Stimulated activated CD8-positive, alpha-beta memory T cell treated with anti-CD3 and anti-CD28 coated beads, Interleukin-15, amount 100 ng/mL, for 1 hour (primary cell): ENCODE measurements around the gene TEK.

ENCODE experiments used
- DNase-seq: peaks from one replicate; pipeline ENCODE4 v3.0.0-alpha.2; 2020; ENCODE audit warnings: low read depth

Gene TEK

DNA sequence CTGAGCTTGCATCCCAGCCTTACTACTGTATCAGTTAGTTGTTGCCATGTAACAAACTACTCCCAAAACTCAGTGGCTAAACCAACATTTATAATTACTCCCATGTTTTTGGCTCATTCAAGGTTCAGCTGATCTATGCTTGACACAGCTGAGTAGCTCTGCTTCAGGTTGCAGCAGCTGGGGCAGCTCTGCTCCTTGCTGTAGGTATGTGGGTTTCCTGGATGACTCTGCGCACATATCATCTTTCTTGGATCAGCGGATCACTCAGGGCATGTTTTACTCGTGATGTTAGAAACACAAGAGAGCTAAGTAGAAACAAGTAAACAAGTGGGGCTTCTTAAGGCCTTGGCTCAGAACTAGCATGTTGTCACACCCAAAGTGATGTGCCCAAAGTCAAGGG is 15.1 kb downstream of the TEK start:
- DNase-seq = no peak

DNA sequence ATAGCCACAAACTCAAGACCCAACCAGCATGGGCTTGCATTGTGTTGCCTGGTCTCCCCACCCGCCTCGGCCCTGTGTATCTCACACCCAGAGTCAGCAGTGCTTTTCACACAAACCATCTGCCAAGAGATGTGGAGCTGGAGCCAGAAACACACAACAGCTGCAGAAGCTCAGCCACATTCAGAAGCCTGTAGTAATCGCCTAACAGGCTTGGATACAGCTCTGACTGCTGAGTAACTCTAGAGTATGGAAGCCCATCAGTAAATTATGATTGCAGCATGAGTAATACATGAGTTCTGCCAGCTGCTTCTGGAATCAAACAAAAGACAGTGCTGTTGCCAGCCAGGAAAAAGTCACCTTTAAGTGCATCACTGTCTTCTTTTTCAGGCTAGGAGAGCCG is 16.0 kb downstream of the TEK start:
- DNase-seq = no peak

- DNase-seq = no peak
These were observed 16.9 kb downstream of the TEK start for GRCh38 chr9:27125936-27126335.

DNA sequence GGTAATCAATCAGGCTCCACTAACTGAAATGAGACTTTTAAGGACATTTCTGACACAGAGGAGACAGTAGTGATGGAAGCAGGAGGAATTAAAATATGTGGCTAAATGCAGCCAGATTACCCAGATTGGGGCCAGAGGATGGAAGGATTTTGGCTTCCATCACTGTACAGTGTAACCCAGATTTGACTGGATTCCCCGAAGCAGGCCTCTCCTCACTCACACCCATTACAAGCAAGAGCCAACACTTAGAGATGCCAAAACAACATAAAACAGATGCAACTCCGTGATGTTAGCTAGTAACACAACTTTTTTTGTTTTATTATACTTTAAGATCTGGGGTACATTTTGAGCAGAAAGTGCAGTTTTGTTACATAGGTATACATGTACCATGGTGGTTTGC is 17.6 kb downstream of the TEK start:
- DNase-seq = no peak

- no peak for DNase-seq
These were observed 20.2 kb downstream of the TEK start for GRCh38 chr9:27129221-27129620.

DNA sequence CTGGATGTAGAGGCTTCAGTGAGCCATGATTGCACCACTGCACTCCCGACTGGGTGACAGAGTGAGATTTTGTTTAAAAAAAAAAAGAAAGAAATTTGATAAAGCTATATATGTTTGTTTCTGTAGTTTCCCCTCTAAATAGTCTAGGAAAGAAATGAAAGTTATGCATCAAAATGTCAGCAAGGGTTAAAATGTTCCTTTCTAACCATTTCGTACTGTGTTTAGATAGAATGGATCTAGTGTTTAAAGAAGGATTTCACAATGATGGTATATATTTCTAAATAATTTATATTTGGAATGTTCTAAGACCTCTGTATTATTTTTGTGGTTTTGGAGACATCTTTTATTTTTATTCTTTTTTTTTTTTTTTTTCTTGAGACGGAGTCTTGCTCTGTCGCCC is 22.7 kb downstream of the TEK start:
- DNase-seq = no peak

GRCh38 chr9:27133817-27134216 is 24.8 kb downstream of the TEK start:
- DNase-seq = no peak

- DNase-seq = no peak
These were observed 33.4 kb downstream of the TEK start for GRCh38 chr9:27142299-27142930.

GRCh38 chr9:27145143-27145542 is 36.1 kb downstream of the TEK start:
- DNase-seq = no peak

- no peak for DNase-seq
These were observed 40.6 kb downstream of the TEK start for GRCh38 chr9:27149651-27150050.

GRCh38 chr9:27150746-27151406 is 41.9 kb downstream of the TEK start:
- DNase-seq = no peak

DNA sequence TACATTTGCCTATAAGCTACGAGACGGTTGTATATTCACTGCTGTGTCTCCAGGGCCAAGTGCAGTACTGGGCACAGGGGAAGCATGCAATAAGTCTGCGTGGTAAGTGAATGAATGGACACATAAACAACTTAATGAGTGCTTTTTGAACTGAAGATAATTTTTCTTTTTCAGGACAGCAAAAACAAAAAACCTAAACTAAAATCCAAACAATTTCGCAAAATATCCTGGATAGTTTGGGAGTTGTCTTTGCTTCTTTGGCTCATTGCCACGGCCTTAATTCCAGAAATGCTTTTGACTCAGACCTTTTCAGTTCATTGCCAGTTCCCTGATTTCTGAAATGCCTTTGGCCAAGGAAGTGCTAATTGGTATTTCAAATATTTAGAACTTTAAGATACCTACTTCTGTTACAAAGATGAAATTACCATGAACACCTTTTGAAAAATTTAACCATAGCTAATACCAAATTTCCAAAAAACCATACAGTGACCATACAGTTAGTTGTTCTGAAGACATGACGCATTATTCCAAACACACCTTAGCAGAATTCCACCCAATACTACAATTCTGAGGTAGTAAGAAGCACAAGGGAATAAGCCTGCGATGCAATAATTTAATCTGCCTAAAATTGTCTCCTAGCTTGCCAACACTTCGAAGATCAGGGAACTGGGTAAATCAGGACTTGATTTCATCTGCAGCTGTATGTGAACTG is 42.8 kb downstream of the TEK start:
- DNase-seq = no peak

- no peak for DNase-seq
These were observed 43.3 kb downstream of the TEK start for GRCh38 chr9:27152405-27152718.

GRCh38 chr9:27154908-27155307 is 45.9 kb downstream of the TEK start:
- no peak for DNase-seq

- DNase-seq = no peak
These were observed 48.1 kb downstream of the TEK start for GRCh38 chr9:27157097-27157496.

DNA sequence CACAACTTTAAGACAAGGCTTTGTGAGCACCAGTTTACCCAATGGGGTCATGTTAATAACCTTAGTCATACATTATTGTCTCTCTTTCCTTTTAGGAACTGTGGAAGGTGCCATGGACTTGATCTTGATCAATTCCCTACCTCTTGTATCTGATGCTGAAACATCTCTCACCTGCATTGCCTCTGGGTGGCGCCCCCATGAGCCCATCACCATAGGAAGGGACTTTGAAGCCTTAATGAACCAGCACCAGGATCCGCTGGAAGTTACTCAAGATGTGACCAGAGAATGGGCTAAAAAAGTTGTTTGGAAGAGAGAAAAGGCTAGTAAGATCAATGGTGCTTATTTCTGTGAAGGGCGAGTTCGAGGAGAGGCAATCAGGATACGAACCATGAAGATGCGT is 48.7 kb downstream of the TEK start:
- no peak for DNase-seq

DNA sequence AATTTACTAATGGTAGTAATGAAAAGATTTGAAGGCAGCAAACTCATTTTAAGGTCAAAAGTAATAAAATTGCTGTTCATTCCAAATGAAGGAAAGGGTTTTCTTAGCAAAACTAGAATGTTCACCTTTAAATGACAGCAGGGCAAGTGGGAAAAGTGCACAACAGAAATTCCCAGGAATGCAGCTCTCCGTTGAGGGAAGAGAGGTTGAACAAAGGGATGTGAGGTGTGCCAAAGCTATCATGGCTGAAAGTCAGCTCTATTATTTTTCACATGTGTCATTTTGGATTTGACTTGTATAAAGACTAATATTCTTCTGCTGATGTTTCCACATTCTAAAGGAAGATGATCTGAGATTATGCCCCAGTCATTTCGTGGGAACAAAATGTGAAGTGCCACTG is 51.6 kb downstream of the TEK start:
- DNase-seq = no peak

GRCh38 chr9:27162045-27162444 is 53.0 kb downstream of the TEK start:
- no peak for DNase-seq

- DNase-seq = no peak
These were observed 56.0 kb downstream of the TEK start for GRCh38 chr9:27165068-27165467.

- no peak for DNase-seq
These were observed 56.6 kb downstream of the TEK start for GRCh38 chr9:27165670-27166069.

- no peak for DNase-seq
These were observed 59.5 kb downstream of the TEK start for GRCh38 chr9:27168496-27168895.

DNA sequence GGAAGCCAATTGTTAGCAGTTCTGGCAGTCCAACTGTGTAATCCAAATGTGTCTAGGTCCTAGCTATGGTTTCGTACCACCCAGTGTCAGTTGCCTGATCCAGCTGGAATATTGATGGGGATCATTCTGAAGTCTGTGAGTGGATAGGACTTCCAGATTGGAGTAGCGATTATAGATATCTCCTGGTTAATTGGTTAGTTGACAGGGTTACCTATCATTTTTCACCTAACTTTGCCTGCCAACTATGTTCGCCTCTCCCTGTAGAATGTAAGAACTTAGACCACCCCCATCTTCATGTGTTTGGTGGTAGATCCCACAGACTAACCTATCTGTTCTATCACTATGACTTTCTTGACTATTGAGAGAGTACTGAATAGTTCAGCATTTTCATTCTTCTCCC is 59.9 kb downstream of the TEK start:
- DNase-seq = no peak

GRCh38 chr9:27176971-27177370 is 67.9 kb downstream of the TEK start:
- no peak for DNase-seq
